Peyer's patch (tissue), 4 donors: ENCODE results near the gene NAXE.

Experiments
- POLR2A ChIP-seq, 2 donors: fragments of 450-650 bp; IDR thresholded peaks; one replicate each; pipeline ENCODE4 v1.5.1; 2017; ENCODE audit warnings: antibody characterized with exemption in 2 of 2, mild to moderate bottlenecking in 2 of 2, moderate library complexity in 2 of 2
- TF ChIP-seq, protein P1 (sequence below), 6 experiments: fragments of 450-650 bp in 4 of 6; fragments of 200-600 bp in 2 of 6; sonication (generic) in 1 of 6; IDR thresholded peaks; one replicate each; pipeline ENCODE4 v1.5.1; 2017 to 2019; ENCODE audit warnings: antibody characterized with exemption in 6 of 6, mild to moderate bottlenecking in 3 of 6, moderate library complexity in 1 of 6

DNA sequence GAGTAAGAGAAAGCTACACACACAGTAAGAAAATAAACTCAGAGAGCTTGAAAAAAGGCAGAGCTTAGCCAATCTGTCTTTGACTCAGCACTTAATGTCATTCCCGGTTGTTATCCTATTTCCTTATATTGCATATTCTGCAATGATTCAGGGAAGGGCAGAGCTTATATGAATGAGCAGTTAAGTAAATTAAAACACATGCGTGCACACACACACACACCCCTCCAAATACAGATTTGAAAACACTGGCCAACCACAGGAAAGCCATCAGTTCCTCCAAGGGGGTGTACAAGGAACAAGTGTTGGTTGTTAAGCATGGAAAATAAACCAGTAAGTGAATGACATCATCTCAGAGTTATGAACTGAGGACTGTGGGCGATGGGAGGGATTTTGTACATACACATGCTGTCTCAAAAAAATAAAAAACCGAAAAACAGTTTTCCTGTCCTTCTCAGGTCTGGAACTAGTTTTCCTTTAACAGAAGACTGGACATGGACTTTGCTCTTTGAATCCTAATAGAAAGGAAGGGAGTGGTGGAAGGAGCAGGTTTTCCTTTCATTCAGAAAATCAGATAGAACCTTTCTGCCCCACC lies 20.2 kb upstream of the NAXE start:
- TF ChIP-seq, protein P1, sequence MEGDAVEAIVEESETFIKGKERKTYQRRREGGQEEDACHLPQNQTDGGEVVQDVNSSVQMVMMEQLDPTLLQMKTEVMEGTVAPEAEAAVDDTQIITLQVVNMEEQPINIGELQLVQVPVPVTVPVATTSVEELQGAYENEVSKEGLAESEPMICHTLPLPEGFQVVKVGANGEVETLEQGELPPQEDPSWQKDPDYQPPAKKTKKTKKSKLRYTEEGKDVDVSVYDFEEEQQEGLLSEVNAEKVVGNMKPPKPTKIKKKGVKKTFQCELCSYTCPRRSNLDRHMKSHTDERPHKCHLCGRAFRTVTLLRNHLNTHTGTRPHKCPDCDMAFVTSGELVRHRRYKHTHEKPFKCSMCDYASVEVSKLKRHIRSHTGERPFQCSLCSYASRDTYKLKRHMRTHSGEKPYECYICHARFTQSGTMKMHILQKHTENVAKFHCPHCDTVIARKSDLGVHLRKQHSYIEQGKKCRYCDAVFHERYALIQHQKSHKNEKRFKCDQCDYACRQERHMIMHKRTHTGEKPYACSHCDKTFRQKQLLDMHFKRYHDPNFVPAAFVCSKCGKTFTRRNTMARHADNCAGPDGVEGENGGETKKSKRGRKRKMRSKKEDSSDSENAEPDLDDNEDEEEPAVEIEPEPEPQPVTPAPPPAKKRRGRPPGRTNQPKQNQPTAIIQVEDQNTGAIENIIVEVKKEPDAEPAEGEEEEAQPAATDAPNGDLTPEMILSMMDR (IDR thresholded peaks at IDR 0.05), result no peak
- no peak for TF ChIP-seq POLR2A (IDR thresholded peaks at IDR 0.05)
